IMR-90 (cell line): Measurements from ENCODE around the gene EXPH5. TPM values are rescaled to one million over a fixed set of nuclear protein-coding genes. Genes with fewer than 3 reads are reported as not detected.

ENCODE experiments used
- ATAC-seq: fragments of 200-7000 bp; cut with Tn5 transposase; 2 replicates; pipeline ENCODE4 v1.9.1; 2020; ENCODE audit warnings: low read depth, mild to moderate bottlenecking, moderate library complexity
- BruUV-seq: library from RNA; stranded (reverse); fragments of 400-500 nt; replicated peaks from 2 replicates; lab custom pipeline; 2021; lab: Mats Ljungman, UMichigan
- CTCF ChIA-PET: fragments of 300-600 bp; formaldehyde crosslinking; extraction: SDS; loops from one replicate; lab custom pipeline; 2021; ENCODE audit warnings: antibody characterized with exemption; lab: Yijun Ruan, JAX
- POLR2A ChIA-PET: fragments of 300-600 bp; sonication (Branson Sonifier 250); formaldehyde crosslinking; loops from one replicate; lab custom pipeline; 2022; ENCODE audit warnings: antibody characterized with exemption; ENCODE audit not compliant: unreplicated experiment; lab: Charles Lee
- DNase-seq: peaks from one replicate; pipeline ENCODE4 v3.0.0; 2013
- H2AFZ ChIP-seq: replicated peaks from 2 replicates; pipeline ENCODE3; 2013; ENCODE audit warnings: low read length, mild to moderate bottlenecking; ENCODE audit not compliant: poor library complexity
- H2AK5ac ChIP-seq: 2 replicates; pipeline ENCODE4 v1.6.1; 2013; ENCODE audit warnings: low read depth, low read length, inconsistent platforms
- H2AK9ac ChIP-seq: replicated peaks from 2 replicates; pipeline ENCODE3; 2013; ENCODE audit warnings: mild to moderate bottlenecking, low read depth, low read length, moderate library complexity; ENCODE audit not compliant: poor library complexity
- H2BK120ac ChIP-seq: 2 replicates; pipeline ENCODE4 v1.6.1; 2013; ENCODE audit warnings: low read depth, low read length, inconsistent platforms
- H2BK15ac ChIP-seq: 3 replicates; pipeline ENCODE4 v1.6.1; 2013; ENCODE audit warnings: low read depth, low read length, inconsistent platforms
- H2BK20ac ChIP-seq: 2 replicates; pipeline ENCODE4 v1.6.1; 2013; ENCODE audit warnings: low read depth, mild to moderate bottlenecking, inconsistent platforms, low read length, moderate library complexity
- H2BK5ac ChIP-seq: 2 replicates; pipeline ENCODE4 v1.6.1; 2013; ENCODE audit warnings: mild to moderate bottlenecking, low read depth, low read length, inconsistent platforms; ENCODE audit not compliant: poor library complexity, severe bottlenecking
- H3K14ac ChIP-seq: replicated peaks from 2 replicates; pipeline ENCODE4 v1.6.1; 2013; ENCODE audit warnings: low read depth, low read length, inconsistent platforms
- H3K18ac ChIP-seq: 2 replicates; pipeline ENCODE4 v1.6.1; 2013; ENCODE audit warnings: low read depth, low read length, control low read depth
- H3K23ac ChIP-seq: 2 replicates; pipeline ENCODE4 v1.6.1; 2013; ENCODE audit warnings: low read depth, low read length, inconsistent platforms
- H3K27ac ChIP-seq: 2 replicates; pipeline ENCODE4 v1.5.1; 2013; ENCODE audit warnings: mild to moderate bottlenecking, control low read depth, low read length; ENCODE audit not compliant: insufficient read depth
- H3K27me3 ChIP-seq: 2 replicates; pipeline ENCODE4 v1.6.1; 2013; ENCODE audit warnings: low read length; ENCODE audit not compliant: control insufficient read depth, insufficient read depth
- H3K36me3 ChIP-seq: 2 replicates; pipeline ENCODE4 v1.6.1; 2013; ENCODE audit warnings: low read length, mixed read lengths; ENCODE audit not compliant: control insufficient read depth, insufficient read depth
- H3K4ac ChIP-seq: 2 replicates; pipeline ENCODE4 v1.6.1; 2013; ENCODE audit warnings: low read depth, low read length, inconsistent platforms
- H3K4me1 ChIP-seq: 2 replicates; pipeline ENCODE4 v1.6.1; 2013; ENCODE audit warnings: low read length, mixed read lengths; ENCODE audit not compliant: control insufficient read depth, insufficient read depth
- H3K4me2 ChIP-seq: 2 replicates; pipeline ENCODE4 v1.6.1; 2013; ENCODE audit warnings: low read depth, mild to moderate bottlenecking, control low read depth, low read length, moderate library complexity
- H3K4me3 ChIP-seq: 2 replicates; pipeline ENCODE4 v1.5.1; 2013; ENCODE audit warnings: low read depth, mild to moderate bottlenecking, control low read depth, low read length, moderate library complexity; ENCODE audit not compliant: insufficient read depth
- H3K56ac ChIP-seq: 2 replicates; pipeline ENCODE4 v1.6.1; 2013; ENCODE audit warnings: low read length, inconsistent platforms; ENCODE audit not compliant: insufficient read depth; ENCODE audit errors: extremely low read depth
- H3K79me1 ChIP-seq, 2 experiments: 2 replicates each; pipeline ENCODE4 v1.6.1; 2013; ENCODE audit warnings: low read length in 2 of 2, inconsistent platforms in 1 of 2, low read depth in 1 of 2
- H3K9ac ChIP-seq: 2 replicates; pipeline ENCODE4 v1.6.1; 2013; ENCODE audit warnings: low read depth, low read length, control low read depth
- H3K9me1 ChIP-seq: 2 replicates; pipeline ENCODE4 v1.6.1; 2013; ENCODE audit warnings: low read length, inconsistent platforms; ENCODE audit not compliant: insufficient read depth
- H3K9me3 ChIP-seq: 2 replicates; pipeline ENCODE4 v1.6.1; 2013; ENCODE audit warnings: low read length; ENCODE audit not compliant: control insufficient read depth, insufficient read depth
- H4K20me1 ChIP-seq: 2 replicates; pipeline ENCODE4 v1.6.1; 2013; ENCODE audit warnings: low read length, inconsistent platforms; ENCODE audit not compliant: insufficient read depth
- H4K5ac ChIP-seq: 2 replicates; pipeline ENCODE4 v1.6.1; 2013; ENCODE audit warnings: mild to moderate bottlenecking, low read depth, low read length, control low read depth
- H4K8ac ChIP-seq, 2 experiments: 2 replicates each; pipeline ENCODE4 v1.6.1; 2013; ENCODE audit warnings: low read depth in 2 of 2, low read length in 2 of 2, control low read depth in 1 of 2, inconsistent platforms in 1 of 2
- H4K91ac ChIP-seq: 2 replicates; pipeline ENCODE4 v1.6.1; 2013; ENCODE audit warnings: low read depth, low read length, inconsistent platforms; ENCODE audit not compliant: insufficient read depth
- CEBPB ChIP-seq: IDR thresholded peaks from 2 replicates; pipeline ENCODE4 v1.6.1; 2012; ENCODE audit warnings: low read depth, low read length, improper control_type of control experiment
- FOS ChIP-seq: fragments of 150-350 bp; IDR thresholded peaks from 2 replicates; pipeline ENCODE4 v1.6.1; 2016; ENCODE audit warnings: low read depth, low read length
- MAFK ChIP-seq: IDR thresholded peaks from 2 replicates; pipeline ENCODE4 v1.6.1; 2012; ENCODE audit warnings: low read depth, low read length, improper control_type of control experiment
- RAD21 ChIP-seq: IDR thresholded peaks from 2 replicates; pipeline ENCODE4 v1.6.1; 2012; ENCODE audit warnings: low read length, improper control_type of control experiment
- RCOR1 ChIP-seq: IDR thresholded peaks from 2 replicates; pipeline ENCODE4 v1.6.1; 2012; ENCODE audit warnings: mild to moderate bottlenecking, low read length, improper control_type of control experiment; ENCODE audit not compliant: insufficient replicate concordance
- RFX5 ChIP-seq: IDR thresholded peaks from 2 replicates; pipeline ENCODE4 v1.8.0; 2012; ENCODE audit warnings: low read depth, mild to moderate bottlenecking, low read length, moderate library complexity
- SMC3 ChIP-seq: fragments of 150-350 bp; IDR thresholded peaks from 2 replicates; pipeline ENCODE4 v1.6.1; 2016; ENCODE audit warnings: low read depth, mild to moderate bottlenecking, antibody characterized with exemption, low read length, moderate library complexity
- USF2 ChIP-seq: fragments of 150-350 bp; IDR thresholded peaks from 2 replicates; pipeline ENCODE4 v1.6.1; 2017; ENCODE audit warnings: mild to moderate bottlenecking, antibody characterized with exemption, low read length, low read depth
- WGBS, 2 experiments: methylation state at CpG; one replicate each; pipeline versions ENCODE4 v1.1.5 to v1.1.7; 2013; ENCODE audit warnings: missing lambda C conversion rate in 2 of 2; ENCODE audit not compliant: insufficient read length in 1 of 2; ENCODE audit errors: extremely low coverage in 2 of 2; 5-methylcytosine and 5-hydroxymethylcytosine counted together
- dilution Hi-C: fragments of 300-500 bp; cut with HindIII; formaldehyde crosslinking; loops from one replicate; pipeline ENCODE4 v1.14.3; 2018; ENCODE audit warnings: low sequenced_read_pairs; ENCODE audit not compliant: unreplicated experiment
- in situ Hi-C: fragments of 300-500 bp; cut with MboI; formaldehyde crosslinking; loops from 3 replicates; pipeline ENCODE4 v1.14.3; 2019; ENCODE audit warnings: low sequenced_read_pairs, inconsistent platforms, mixed read lengths
- intact Hi-C: fragments of 100-400 bp; cut with micrococcal nuclease; formaldehyde crosslinking; loops from 2 replicates; pipeline ENCODE4 v1.10.0; 2022
- polyA plus RNA-seq, 3 experiments: library from polyadenylated mRNA; depleted of rRNA; stranded (reverse); fragments of >200 nt; gene quantifications; 2 replicates each; pipeline ENCODE4 v1.2.3, GENCODE V29; 2012; ENCODE audit warnings: low replicate concordance in 1 of 3
- total RNA-seq: library from RNA; depleted of rRNA; stranded (reverse); fragments of >200 nt; gene quantifications from 2 replicates; pipeline ENCODE4 v1.2.3, GENCODE V29; 2012

Gene EXPH5
- total and polyA plus RNA-seq, 2 of the 4 experiments (the other 2 are of a cell fraction), result 0.05 to 0.72 TPM

- TF ChIP-seq RAD21, result no peak
Measured at GRCh38 chr11:108561535-108561991, 32.0 kb downstream of the EXPH5 start (continued).

GRCh38 chr11:108559904-108560303 lies 33.7 kb downstream of the EXPH5 start:
- H3K27ac ChIP-seq, result peak overlapping the region; percentile 82; the same call in 1 of the 2 replicates

More at GRCh38 chr11:108559904-108560303, 33.7 kb downstream of the EXPH5 start:
- H3K56ac ChIP-seq, result 0 out of 2 replicates have a peak overlapping the region, but pooled peaks have one; percentile 43
- peak overlapping the region; percentile 6; the same call in 1 of the 2 replicates for H3K14ac ChIP-seq
- no TSS peak for BruUV-seq
- peak overlapping the region; percentile 69 for H4K91ac ChIP-seq
- H3K4me3 ChIP-seq, result no peak overlapping the region; the same call in 1 of the 2 replicates
- H4K8ac ChIP-seq, result peak overlapping the region in 1 of 2 experiments; percentile 20; a peak in 1 of 4 replicates
- no peaks in the 10 kb centered on the region for H3K27me3 ChIP-seq
- no peaks in the 10 kb centered on the region for H3K9me3 ChIP-seq
- peak overlapping the region; percentile 20; the same call in 1 of the 2 replicates for H2BK20ac ChIP-seq
- H2AK5ac ChIP-seq, result no peak overlapping the region
- H2AFZ ChIP-seq, result no peak overlapping the region
- in situ Hi-C loops (no loop called here), intact Hi-C loops (no loop called here), dilution Hi-C loops (no loop called here)
- H3K4me1 ChIP-seq, result peaks cover 12% of the 10 kb centered on the region
- peak overlapping the region; percentile 76; the same call in 1 of the 2 replicates for H3K4me2 ChIP-seq
- no peak overlapping the region for H2AK9ac ChIP-seq
- peak; percentile 62 for ATAC-seq
- H2BK120ac ChIP-seq, result peak overlapping the region; percentile 74
- POLR2A ChIA-PET, result interaction anchor here (0.6 kb wide), 1 partner anchor 1518 kb away, joined by 3 read pairs; no protein-coding TSS in a partner anchor
- H4K20me1 ChIP-seq, result no peaks in the 10 kb centered on the region
- TF ChIP-seq USF2, result no peak
- no peak for TF ChIP-seq FOS
- TF ChIP-seq SMC3, result no peak
- TF ChIP-seq RFX5, result no peak
- TF ChIP-seq MAFK, result peak; percentile 28; the same call in 1 of the 2 replicates
- no peak for TF ChIP-seq RCOR1
- peak; percentile 78 for TF ChIP-seq CEBPB
- no CpG with 5 or more reads among the region's 2 CpGs for WGBS, 2 experiments
- peak overlapping the region; percentile 67 for H3K18ac ChIP-seq
- 0 out of 3 replicates have a peak overlapping the region, but pooled peaks have one; percentile 26 for H2BK15ac ChIP-seq
- H3K4ac ChIP-seq, result peak overlapping the region; percentile 13; the same call in 1 of the 2 replicates
- CTCF ChIA-PET, result no interaction called here
- no peaks in the 10 kb centered on the region for H3K36me3 ChIP-seq
- H3K23ac ChIP-seq, result peak overlapping the region; percentile 57; the same call in 1 of the 2 replicates
- DNase-seq, result peak; percentile 76
- no peak overlapping the region for H3K9ac ChIP-seq
- H3K79me1 ChIP-seq, result no peaks in the 10 kb centered on the region
- H2BK5ac ChIP-seq, result peak overlapping the region; percentile 92
- H3K9me1 ChIP-seq, result peaks cover 6% of the 10 kb centered on the region
- H4K5ac ChIP-seq, result no peak overlapping the region; the same call in 1 of the 2 replicates
